ENCODE data around the gene GPR156. TPM values are rescaled to one million over a fixed set of nuclear protein-coding genes. Genes with fewer than 3 reads are reported as not detected.

GPR156 gene
- polyA plus RNA-seq, 1 of the 3 experiments (the other 2 are of a cell fraction) = 0.31 TPM

- Histone ChIP-seq H3K4me1 (ENCODE audit: control insufficient read depth in 1 of 2, insufficient read depth in 2 of 2, low read depth in 1 of 2, low read length in 1 of 2) (peaks cover 0 to 6% of the 10 kb centered on the region in 2 experiments; a peak in 1 of 4 replicates), H2AFZ (ENCODE audit: low read depth) (no peak overlapping the region), H3K27me3 (ENCODE audit: insufficient read depth) (no peaks in the 10 kb centered on the region), H3K9me3 (no peaks in the 10 kb centered on the region), H3F3A (replicated peaks; ENCODE audit: insufficient read depth) (peaks cover 3% of the 10 kb centered on the region), H3K36me3 (replicated peaks in 1 of 2; ENCODE audit: control insufficient read depth in 1 of 2, insufficient read depth in 2 of 2, low read length in 1 of 2) (no peaks in the 10 kb centered on the region), H3K27ac (ENCODE audit: low read depth in 2 of 2, low read length in 1 of 2) (no peak overlapping the region), H3K4me3 (ENCODE audit: low read depth in 2 of 2, low read length in 1 of 2) (no peak overlapping the region), H3K4me2 (no peak overlapping the region), H4K20me1 (ENCODE audit: insufficient read depth) (no peaks in the 10 kb centered on the region), H3K9me2 (no peaks in the 10 kb centered on the region), H3K79me2 (ENCODE audit: insufficient read depth) (no peaks in the 10 kb centered on the region), H3K9ac (no peak overlapping the region)
- DNase-seq = no peak
- POLR2A ChIA-PET = no interaction called here
- CTCF ChIA-PET = no interaction called here
- WGBS (ENCODE audit: low lambda C conversion rate) = 89% methylated on average over 4 of the region's 4 CpGs
- TF ChIP-seq EP300 (IDR thresholded peaks at IDR 0.05; ENCODE audit: borderline replicate concordance in 1 of 2, low read depth in 1 of 2, low read length in 1 of 2) (no peak), JUND (IDR thresholded peaks at IDR 0.05) (no peak), FOXJ3 (CRISPR knock-in tag; IDR thresholded peaks at IDR 0.05) (no peak), YY1 (IDR thresholded peaks at IDR 0.05; ENCODE audit: low read depth) (no peak), EZH2phosphoT487 (IDR thresholded peaks at IDR 0.05; ENCODE audit: borderline replicate concordance, low read depth) (no peak), ELF1 (IDR thresholded peaks at IDR 0.05) (no peak), FOSL2 (IDR thresholded peaks at IDR 0.05; ENCODE audit: borderline replicate concordance, low read depth) (no peak), NFIC (IDR thresholded peaks at IDR 0.05; ENCODE audit: borderline replicate concordance) (no peak), NRF1 (IDR thresholded peaks at IDR 0.05; ENCODE audit: low read depth, low read length) (no peak), ZBTB33 (IDR thresholded peaks at IDR 0.05; ENCODE audit: borderline replicate concordance, low read depth) (no peak), PBX3 (IDR thresholded peaks at IDR 0.05) (no peak), REST (IDR thresholded peaks at IDR 0.05; ENCODE audit: low read depth, low read length) (no peak), GATA2 (CRISPR knock-in tag; IDR thresholded peaks at IDR 0.05) (no peak), TAF1 (IDR thresholded peaks at IDR 0.05; ENCODE audit: borderline replicate concordance, low read depth, low read length) (no peak), MXI1 (IDR thresholded peaks at IDR 0.05; ENCODE audit: low read depth, low read length) (no peak)
Measured at GRCh38 chr3:120196333-120196732, 88.7 kb downstream of the GPR156 start.
